K562 (cell line): Measurements from ENCODE around the gene TCAP. TPM values are rescaled to one million over a fixed set of nuclear protein-coding genes. Genes with fewer than 3 reads are reported as not detected.

Experiments used
- ATAC-seq: fragments of 200-7000 bp; cut with Tn5 transposase; 3 replicates; pipeline ENCODE4 v1.9.1; 2020; ENCODE audit warnings: moderate library complexity
- BruUV-seq: library from RNA; stranded (reverse); fragments of 400-500 nt; replicated peaks from 2 replicates; lab custom pipeline; 2021; lab: Mats Ljungman, UMichigan
- CTCF ChIA-PET: fragments of 300-600 bp; formaldehyde crosslinking; extraction: SDS; loops from one replicate; lab custom pipeline; 2021; ENCODE audit warnings: low intra/inter-chr PET ratio; lab: Yijun Ruan, JAX
- POLR2A ChIA-PET: fragments of 300-600, 350-650 bp; sonication (Branson Sonifier 250); formaldehyde crosslinking; extraction: SDS; loops from one replicate; lab custom pipeline; 2021; ENCODE audit warnings: antibody characterized with exemption, inconsistent platforms; lab: Yijun Ruan, JAX
- DNase-seq, 4 experiments: peaks; one replicate each; pipeline versions ENCODE4 v3.0.0 to v3.0.0-alpha.2; 2011 to 2018; ENCODE audit warnings: low spot score in 3 of 4, mixed read lengths in 3 of 4; ENCODE audit errors: extremely low read depth in 1 of 4
- FAIRE-seq: peaks from 2 replicates; lab custom pipeline; 2011; peaks lifted over from hg19 to GRCh38; lab: Jason Lieb, UNC
- H2AFZ ChIP-seq: 2 replicates; pipeline ENCODE4 v1.6.0; 2011; ENCODE audit warnings: low read depth, low read length, control low read depth, inconsistent platforms
- H3K27ac ChIP-seq: fragments of 200-600 bp; 3 replicates; pipeline ENCODE4 v1.8.0; 2011; ENCODE audit warnings: low read depth, mild to moderate bottlenecking, control low read depth, inconsistent platforms, low read length, moderate library complexity, mixed read lengths; ENCODE audit errors: extremely low read depth
- H3K27me3 ChIP-seq, 2 experiments: fragments of 300-600 bp in 1 of 2; 2 replicates in 1 of 2; 3 replicates in 1 of 2; pipeline versions ENCODE4 v1.6.0 to v1.8.0; 2011; ENCODE audit warnings: inconsistent platforms in 2 of 2, low read length in 2 of 2, mild to moderate bottlenecking in 1 of 2, mixed read lengths in 1 of 2, moderate library complexity in 1 of 2; ENCODE audit not compliant: control insufficient read depth in 2 of 2, insufficient read depth in 2 of 2
- H3K36me3 ChIP-seq: fragments of 300-600 bp; 3 replicates; pipeline ENCODE4 v1.8.0; 2011; ENCODE audit warnings: mild to moderate bottlenecking, low read length, inconsistent platforms; ENCODE audit not compliant: control insufficient read depth, insufficient read depth
- H3K4me1 ChIP-seq, 2 experiments: fragments of 200-600 bp in 1 of 2; replicated peaks in 1 of 2; 2 replicates in 1 of 2; 3 replicates in 1 of 2; pipeline versions ENCODE4 v1.5.1 to v1.8.0; 2011; ENCODE audit warnings: inconsistent platforms in 2 of 2, low read length in 2 of 2, mild to moderate bottlenecking in 1 of 2, mixed read lengths in 1 of 2, moderate library complexity in 1 of 2; ENCODE audit not compliant: control insufficient read depth in 2 of 2, insufficient read depth in 2 of 2
- H3K4me2 ChIP-seq: 2 replicates; pipeline ENCODE4 v1.6.1; 2011; ENCODE audit warnings: low read length, control low read depth, inconsistent platforms, mixed read lengths; ENCODE audit not compliant: insufficient read depth
- H3K4me3 ChIP-seq: fragments of 200-600 bp; sonication (generic), shearing (Covaris generic); 2 replicates; pipeline ENCODE4 v1.5.1; 2016; ENCODE audit warnings: control low read depth, inconsistent platforms
- H3K79me2 ChIP-seq: fragments of 200-600 bp; 3 replicates; pipeline ENCODE4 v1.8.0; 2011; ENCODE audit warnings: low read length, inconsistent platforms; ENCODE audit not compliant: control insufficient read depth, insufficient read depth
- H3K9ac ChIP-seq, 2 experiments: 2 replicates each; pipeline versions ENCODE4 v1.6.0 to v1.6.1; 2011; ENCODE audit warnings: low read depth in 2 of 2, low read length in 2 of 2, control low read depth in 1 of 2, inconsistent platforms in 1 of 2, mild to moderate bottlenecking in 1 of 2, mixed read lengths in 1 of 2; ENCODE audit not compliant: insufficient read depth in 1 of 2
- H3K9me1 ChIP-seq: one replicate; pipeline ENCODE4 v1.6.0; 2011; ENCODE audit warnings: inconsistent platforms, mild to moderate bottlenecking, low read length, moderate library complexity; ENCODE audit not compliant: control insufficient read depth, insufficient read depth
- H3K9me3 ChIP-seq: replicated peaks from 2 replicates; pipeline ENCODE4 v1.5.1; 2011; ENCODE audit warnings: low read depth, low read length, inconsistent platforms; ENCODE audit not compliant: control insufficient read depth, insufficient read depth
- H4K20me1 ChIP-seq: replicated peaks from 2 replicates; pipeline ENCODE4 v1.6.1; 2011; ENCODE audit warnings: low read length, inconsistent platforms, mixed read lengths; ENCODE audit not compliant: control insufficient read depth, insufficient read depth
- KDM5B ChIP-seq: fragments of 200-600 bp; sonication (generic); IDR thresholded peaks from 2 replicates; pipeline ENCODE4 v1.6.1; 2012; ENCODE audit warnings: low read depth, mild to moderate bottlenecking, moderate library complexity, low read length, control low read depth, inconsistent platforms; ENCODE audit not compliant: insufficient replicate concordance
- NFE2 ChIP-seq: IDR thresholded peaks from 2 replicates; pipeline ENCODE4 v1.6.1; 2014; ENCODE audit warnings: antibody characterized with exemption, low read depth
- NR1H2 ChIP-seq: sonication (generic); formaldehyde crosslinking; IDR thresholded peaks from 2 replicates; pipeline ENCODE4 v1.4.0; 2020; ENCODE audit warnings: mild to moderate bottlenecking, missing genetic modification reagents
- POLR2B ChIP-seq: fragments of 450-650 bp; IDR thresholded peaks from 2 replicates; pipeline ENCODE4 v1.6.1; 2018; ENCODE audit warnings: low read depth; ENCODE audit not compliant: partially characterized antibody
- USF1 ChIP-seq: sonication (generic); formaldehyde crosslinking; IDR thresholded peaks from 2 replicates; pipeline ENCODE4 v1.9.0; 2022; ENCODE audit warnings: mild to moderate bottlenecking, missing genetic modification reagents
- ZBTB7A ChIP-seq: IDR thresholded peaks from 2 replicates; pipeline ENCODE4 v1.6.1; 2011; ENCODE audit warnings: low read depth, mild to moderate bottlenecking, low read length, moderate library complexity, borderline replicate concordance; ENCODE audit not compliant: control insufficient read depth
- ZNF41 ChIP-seq: fragments of 250-450 bp; sonication (Bioruptor Pico); conservative IDR thresholded peaks from 2 replicates; pipeline ENCODE4 v1.4.0; 2020; ENCODE audit warnings: mild to moderate bottlenecking
- ZNF592 ChIP-seq: fragments of 450-650 bp; IDR thresholded peaks from 2 replicates; pipeline ENCODE4 v1.6.1; 2017; ENCODE audit warnings: antibody characterized with exemption, mild to moderate bottlenecking
- WGBS: fragments of 100-300 bp; shearing (Covaris generic); methylation state at CpG from one replicate; pipeline ENCODE4 v1.1.6; 2016; ENCODE audit warnings: low coverage, mixed read lengths; ENCODE audit not compliant: insufficient coverage; ENCODE audit errors: missing lambda C conversion rate; 5-methylcytosine and 5-hydroxymethylcytosine counted together
- in situ Hi-C: fragments of 300-500 bp; cut with MboI; formaldehyde crosslinking; loops from 4 replicates; pipeline ENCODE4 v1.15.0; 2018; ENCODE audit warnings: inconsistent platforms, mixed read lengths
- intact Hi-C: fragments of 100-400 bp; cut with micrococcal nuclease; formaldehyde crosslinking; loops from 2 replicates; pipeline ENCODE4 v1.14.2; 2022
- polyA plus RNA-seq, 8 experiments: library from polyadenylated mRNA; depleted of rRNA in 4 of 8; stranded (reverse) in 5 of 8; unstranded in 3 of 8; fragments of >200 nt; fragmentation: Nextera tagmentation in 2 of 8; fragmentation: Illumina TruSeq in 1 of 8; extraction: Ambion mirVana in 2 of 8; extraction: Trizol in 1 of 8; gene quantifications; 2 replicates each; pipeline versions ENCODE4 v1.2.1 to v1.2.3, GENCODE V29; 2011 to 2014; ENCODE audit warnings: inconsistent platforms in 1 of 8, missing spikeins in 1 of 8
- total RNA-seq, 7 experiments: library from RNA; depleted of rRNA in 6 of 7; stranded (reverse); fragments of >200 nt in 6 of 7; fragmentation: Illumina TruSeq in 2 of 7; extraction: Trizol in 2 of 7; gene quantifications; 2 replicates each; pipeline versions ENCODE4 v1.2.1 to v1.2.3, GENCODE V29; 2011 to 2021; ENCODE audit warnings: low replicate concordance in 1 of 7

Gene TCAP
- total and polyA plus RNA-seq, 9 of the 15 experiments (the other 6 are each of a cell fraction or from before 2014, with no cell fraction given), result 0.33 to 1.4 (median 0.82) TPM; not detected in 2

GRCh38 chr17:39666231-39666600 lies 1.1 kb downstream of the TCAP start:
- Histone ChIP-seq H3K4me1 (peaks cover 33 to 87% of the 10 kb centered on the region in 2 experiments), H2AFZ (no peak overlapping the region), H3K4me3 (no peak overlapping the region), H3K9me1 (no peaks in the 10 kb centered on the region), H3K9ac (peak overlapping the region in 1 of 2 experiments; percentile 93; a peak in 2 of 4 replicates), H3K79me2 (peaks cover 13% of the 10 kb centered on the region; the same call in 2 of the 3 replicates), H3K27ac (0 out of 3 replicates have a peak overlapping the region, but pooled peaks have one; percentile 74), H3K27me3 (no peaks in the 10 kb centered on the region), H4K20me1 (no peaks in the 10 kb centered on the region)
- ATAC-seq (no peak), DNase-seq (no peak)
- BruUV-seq, result no TSS peak
- ChIA-PET POLR2A (interaction anchor here (0.5 to 4.0 kb wide), 10 partner anchors 12 to 66 kb away, joined by 3 to 11 read pairs (median 4); no protein-coding TSS in a partner anchor), CTCF (interaction anchor here (8.3 kb wide), 1 partner anchor 44 kb away, joined by 131 read pairs; no protein-coding TSS in a partner anchor)
- 60% methylated on average over 1 of the region's 2 CpGs for WGBS
- TF ChIP-seq NFE2, result no peak
- peak; percentile 26; the same call in 1 of the 2 replicates for TF ChIP-seq ZBTB7A
- 0 out of 2 replicates have a peak, but pooled peaks have one; percentile 15 for TF ChIP-seq NR1H2 (CRISPR knock-in tag)
- TF ChIP-seq, all 486 proteins: peak for 2
- Histone ChIP-seq H3K4me2 (peak overlapping the region; percentile 53; the same call in 1 of the 2 replicates), H3K36me3 (peaks cover 23% of the 10 kb centered on the region; the same call in 1 of the 3 replicates), H3K9me3 (no peaks in the 10 kb centered on the region)
- intact Hi-C loops (no loop called here), in situ Hi-C loops (no loop called here)
- FAIRE-seq, result no peak

GRCh38 chr17:39666601-39667261 lies 1.6 kb downstream of the TCAP start:
- no peaks in the 10 kb centered on the region for H3K9me3 ChIP-seq
- H4K20me1 ChIP-seq, result no peaks in the 10 kb centered on the region
- ATAC-seq, result peak; percentile 5
- intact Hi-C loops (no loop called here), in situ Hi-C loops (no loop called here)
- no TSS peak for BruUV-seq
- peak overlapping the region; percentile 51; the same call in 1 of the 2 replicates for H3K4me3 ChIP-seq
- peak overlapping the region; percentile 74 for H3K27ac ChIP-seq
- no peaks in the 10 kb centered on the region for H3K27me3 ChIP-seq
- H3K4me1 ChIP-seq, result peaks cover 33 to 90% of the 10 kb centered on the region in 2 experiments
- H3K79me2 ChIP-seq, result peaks cover 13% of the 10 kb centered on the region; the same call in 2 of the 3 replicates
- H3K9ac ChIP-seq, result peak overlapping the region; percentile 65 to 93
- H3K36me3 ChIP-seq, result peaks cover 17% of the 10 kb centered on the region; the same call in 1 of the 3 replicates
- DNase-seq, result peak; percentile 60 to 70 (median 68)
- peak overlapping the region; percentile 55 for H2AFZ ChIP-seq
- no peaks in the 10 kb centered on the region for H3K9me1 ChIP-seq
- POLR2A ChIA-PET, result interaction anchor here (0.5 to 4.0 kb wide), 13 partner anchors 11 to 938 kb away, joined by 3 to 11 read pairs (median 4); no protein-coding TSS in a partner anchor
- 38% methylated on average over 10 of the region's 11 CpGs for WGBS
- CTCF ChIA-PET, result interaction anchor here (8.3 kb wide), 1 partner anchor 45 kb away, joined by 131 read pairs; no protein-coding TSS in a partner anchor
- H3K4me2 ChIP-seq, result peak overlapping the region; percentile 53
- FAIRE-seq, result peak; percentile 83
- TF ChIP-seq KDM5B (no peak), NFE2 (no peak), ZNF592 (peak; percentile 47; the same call in 1 of the 2 replicates), ZNF41 (no peak), USF1 (CRISPR knock-in tag) (no peak), POLR2B (no peak)
